HUES48 (cell line): ENCODE results near the gene PTPRN2.

Experiments used
- H3K27ac ChIP-seq: one replicate; pipeline ENCODE4 v1.7.0; 2013; ENCODE audit warnings: low read depth, low read length, inconsistent platforms
- H3K27me3 ChIP-seq: 2 replicates; pipeline ENCODE4 v1.6.1; 2013; ENCODE audit warnings: mild to moderate bottlenecking, low read length; ENCODE audit not compliant: control insufficient read depth, insufficient read depth
- H3K36me3 ChIP-seq: 2 replicates; pipeline ENCODE4 v1.6.1; 2013; ENCODE audit warnings: low read length; ENCODE audit not compliant: control insufficient read depth, insufficient read depth
- H3K4me1 ChIP-seq: 2 replicates; pipeline ENCODE4 v1.6.1; 2013; ENCODE audit warnings: mild to moderate bottlenecking, low read length; ENCODE audit not compliant: control insufficient read depth, insufficient read depth
- H3K4me3 ChIP-seq: 2 replicates; pipeline ENCODE4 v1.5.1; 2013; ENCODE audit warnings: mild to moderate bottlenecking, low read depth, low read length
- H3K9ac ChIP-seq: 2 replicates; pipeline ENCODE4 v1.6.1; 2013; ENCODE audit warnings: mild to moderate bottlenecking, low read depth, low read length, moderate library complexity
- H3K9me3 ChIP-seq: 2 replicates; pipeline ENCODE4 v1.6.1; 2013; ENCODE audit warnings: low read length; ENCODE audit not compliant: control insufficient read depth, insufficient read depth

PTPRN2 gene

DNA sequence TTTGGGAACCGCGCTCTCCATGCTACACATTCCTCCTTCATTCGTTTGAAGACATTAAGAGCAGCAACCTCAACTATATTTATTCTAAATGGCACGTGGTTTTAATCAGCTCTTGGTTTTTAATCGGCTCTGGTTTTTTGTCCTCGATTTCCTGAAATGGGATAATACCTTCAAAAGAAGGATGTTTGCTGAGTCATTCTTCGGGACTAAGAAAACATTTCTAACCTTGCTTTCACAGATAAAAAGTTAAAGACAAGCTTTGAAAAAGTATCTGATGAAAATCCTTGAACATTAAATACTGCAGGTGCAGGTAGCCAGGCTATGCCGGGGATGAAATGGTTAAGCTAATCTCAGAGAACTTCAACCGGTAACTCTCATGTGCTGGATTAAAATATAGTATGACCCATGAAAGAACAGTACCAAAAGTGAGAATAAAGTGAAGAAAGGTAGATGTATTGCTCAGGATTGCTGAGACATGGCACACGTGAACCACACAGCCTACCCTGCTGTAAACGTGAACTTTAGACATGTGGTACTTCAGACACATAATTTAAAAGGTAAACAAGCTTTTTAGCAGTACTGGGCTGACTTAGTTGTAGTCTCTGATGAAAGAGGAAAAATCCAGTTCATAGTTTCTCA is 89.1 kb downstream of the PTPRN2 start:
- Histone ChIP-seq H3K27ac (no peak overlapping the region), H3K27me3 (no peaks in the 10 kb centered on the region), H3K9ac (no peak overlapping the region), H3K9me3 (no peaks in the 10 kb centered on the region), H3K4me3 (no peak overlapping the region), H3K4me1 (peaks cover 33% of the 10 kb centered on the region), H3K36me3 (no peaks in the 10 kb centered on the region)

DNA sequence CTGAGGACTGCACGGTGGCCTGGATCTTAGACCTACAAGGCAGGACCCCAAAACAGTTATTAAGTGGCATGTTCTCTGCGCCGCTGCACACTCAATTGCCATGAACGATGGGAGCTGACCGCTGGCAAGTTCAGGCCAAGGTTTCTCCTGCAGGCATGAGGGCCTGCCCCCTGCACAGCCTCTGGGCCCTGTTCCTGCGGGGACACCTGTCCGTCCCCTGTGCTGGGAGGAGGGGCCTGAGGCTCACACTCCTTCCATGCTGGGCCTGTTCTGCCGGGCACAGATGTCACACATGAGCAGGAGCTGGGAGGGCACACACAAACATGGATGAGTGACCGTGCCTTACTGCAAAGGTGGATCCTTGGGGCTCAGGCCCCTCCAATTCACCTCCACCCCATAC is 90.0 kb downstream of the PTPRN2 start:
- peaks cover 33% of the 10 kb centered on the region for H3K4me1 ChIP-seq
- H3K4me3 ChIP-seq, result no peak overlapping the region
- H3K9me3 ChIP-seq, result no peaks in the 10 kb centered on the region
- H3K27me3 ChIP-seq, result no peaks in the 10 kb centered on the region
- no peaks in the 10 kb centered on the region for H3K36me3 ChIP-seq
- H3K27ac ChIP-seq, result no peak overlapping the region
- no peak overlapping the region for H3K9ac ChIP-seq

DNA sequence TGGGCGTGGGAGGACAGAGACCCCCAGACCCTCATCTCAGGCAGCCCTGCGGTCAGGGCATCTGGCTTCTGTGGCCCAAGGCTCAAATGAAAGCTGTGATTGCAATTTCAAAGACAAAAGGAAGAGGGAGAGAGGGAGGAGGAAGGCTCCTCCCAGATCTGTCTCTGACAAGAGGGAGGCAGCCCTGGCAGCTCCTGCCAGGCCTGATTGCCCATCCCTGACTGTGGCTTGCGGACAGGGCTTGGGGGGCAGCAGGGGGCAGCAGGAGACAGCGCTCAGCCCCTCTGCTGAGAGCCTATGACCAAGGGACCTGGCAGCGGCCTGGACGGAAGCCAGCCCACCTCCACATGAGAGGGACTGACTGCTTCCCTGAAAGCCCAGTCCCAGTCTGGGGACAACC is 91.8 kb downstream of the PTPRN2 start:
- no peaks in the 10 kb centered on the region for H3K9me3 ChIP-seq
- peak overlapping the region; percentile 40 for H3K27ac ChIP-seq
- peak overlapping the region; percentile 27 for H3K4me3 ChIP-seq
- H3K36me3 ChIP-seq, result no peaks in the 10 kb centered on the region
- H3K27me3 ChIP-seq, result no peaks in the 10 kb centered on the region
- H3K9ac ChIP-seq, result no peak overlapping the region
- H3K4me1 ChIP-seq, result peaks cover 28% of the 10 kb centered on the region

DNA sequence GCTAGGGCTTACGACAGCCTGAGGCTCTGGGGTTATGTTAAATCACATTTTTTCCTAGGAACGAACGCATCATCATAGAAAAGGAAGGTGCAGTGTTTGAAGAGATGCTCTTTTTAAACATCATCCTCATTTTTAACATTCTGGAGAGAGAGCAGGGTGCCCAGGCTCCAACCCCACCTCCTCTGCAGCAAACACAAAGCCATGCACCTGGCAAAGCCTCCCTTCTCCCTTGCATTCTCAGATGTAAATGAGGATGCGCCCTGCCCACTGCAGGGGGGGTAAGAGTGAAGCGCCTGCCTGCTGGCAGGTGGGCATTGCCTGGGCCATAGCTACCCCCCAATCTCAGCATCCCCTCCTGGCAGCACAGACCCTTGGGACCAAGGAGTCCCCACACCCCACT is 92.4 kb downstream of the PTPRN2 start:
- Histone ChIP-seq H3K4me3 (peak overlapping the region; percentile 27), H3K4me1 (peaks cover 22% of the 10 kb centered on the region), H3K9ac (no peak overlapping the region), H3K36me3 (no peaks in the 10 kb centered on the region), H3K27me3 (no peaks in the 10 kb centered on the region), H3K9me3 (no peaks in the 10 kb centered on the region), H3K27ac (peak overlapping the region; percentile 40)

DNA sequence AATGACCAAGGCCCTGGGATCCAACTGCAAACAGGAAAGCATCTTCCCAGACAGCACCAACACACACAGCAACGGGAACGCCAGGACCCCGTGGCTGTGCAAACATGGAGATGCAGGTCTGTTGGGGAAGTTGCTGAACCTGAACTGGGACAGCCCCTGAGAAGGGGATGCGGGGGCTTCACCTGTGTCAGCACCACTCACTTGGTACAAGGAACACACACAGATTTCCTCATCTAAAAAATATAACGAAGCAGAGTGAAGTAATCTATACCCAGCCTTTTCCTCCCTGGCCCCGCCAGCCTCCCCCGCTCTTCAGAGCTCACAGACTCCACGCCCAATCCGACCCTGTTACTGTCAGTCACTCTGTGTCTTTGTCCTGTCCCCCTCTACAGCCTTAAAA is 93.0 kb downstream of the PTPRN2 start:
- H3K36me3 ChIP-seq, result no peaks in the 10 kb centered on the region
- no peaks in the 10 kb centered on the region for H3K27me3 ChIP-seq
- H3K4me3 ChIP-seq, result no peak overlapping the region
- H3K27ac ChIP-seq, result no peak overlapping the region
- peaks cover 19% of the 10 kb centered on the region for H3K4me1 ChIP-seq
- H3K9me3 ChIP-seq, result no peaks in the 10 kb centered on the region
- H3K9ac ChIP-seq, result no peak overlapping the region

DNA sequence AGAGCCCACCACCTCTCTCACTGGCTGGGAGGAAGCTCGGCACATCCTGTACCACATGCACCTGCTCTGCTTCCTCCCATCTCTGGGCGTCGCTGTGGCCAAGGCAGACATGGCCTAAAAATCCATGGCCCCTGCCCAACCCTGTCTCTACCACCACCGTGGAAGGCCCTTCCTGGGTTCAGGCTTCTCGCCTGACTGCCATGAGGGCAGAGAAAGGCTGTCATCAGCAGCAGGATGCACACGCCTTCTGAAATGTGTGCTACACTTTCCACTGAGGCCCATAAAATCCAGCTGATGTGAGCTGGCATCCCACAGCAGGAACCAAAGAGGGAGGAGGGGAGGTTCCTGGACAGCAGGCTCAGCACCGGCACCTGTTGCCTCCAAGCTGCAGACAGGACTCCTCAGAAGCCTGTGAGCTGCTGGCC is 93.4 kb downstream of the PTPRN2 start:
- Histone ChIP-seq H3K27me3 (no peaks in the 10 kb centered on the region), H3K4me1 (peaks cover 19% of the 10 kb centered on the region), H3K27ac (no peak overlapping the region), H3K36me3 (no peaks in the 10 kb centered on the region), H3K9ac (no peak overlapping the region), H3K9me3 (no peaks in the 10 kb centered on the region), H3K4me3 (no peak overlapping the region)

DNA sequence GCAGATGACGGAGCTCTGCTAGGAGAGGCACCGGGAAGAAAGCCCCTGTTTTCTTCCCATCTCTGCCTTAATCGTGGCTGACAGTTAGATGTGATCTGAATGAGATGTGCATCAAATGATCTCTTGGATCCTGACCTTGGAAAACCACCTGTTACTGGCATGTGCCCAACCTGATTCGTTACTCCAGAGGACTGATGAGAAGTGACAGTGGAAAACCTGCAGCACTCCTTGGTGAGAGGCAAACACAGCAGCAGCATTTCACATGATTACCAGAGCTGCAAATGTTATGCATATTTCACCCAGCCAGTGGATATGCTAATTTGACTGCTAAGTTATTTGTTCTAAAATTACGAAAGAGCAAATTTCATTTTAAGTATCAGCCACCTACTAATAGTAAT is 95.3 kb downstream of the PTPRN2 start:
- no peaks in the 10 kb centered on the region for H3K36me3 ChIP-seq
- no peak overlapping the region for H3K27ac ChIP-seq
- peaks cover 19% of the 10 kb centered on the region for H3K4me1 ChIP-seq
- no peaks in the 10 kb centered on the region for H3K9me3 ChIP-seq
- no peaks in the 10 kb centered on the region for H3K27me3 ChIP-seq
- no peak overlapping the region for H3K4me3 ChIP-seq
- H3K9ac ChIP-seq, result no peak overlapping the region

DNA sequence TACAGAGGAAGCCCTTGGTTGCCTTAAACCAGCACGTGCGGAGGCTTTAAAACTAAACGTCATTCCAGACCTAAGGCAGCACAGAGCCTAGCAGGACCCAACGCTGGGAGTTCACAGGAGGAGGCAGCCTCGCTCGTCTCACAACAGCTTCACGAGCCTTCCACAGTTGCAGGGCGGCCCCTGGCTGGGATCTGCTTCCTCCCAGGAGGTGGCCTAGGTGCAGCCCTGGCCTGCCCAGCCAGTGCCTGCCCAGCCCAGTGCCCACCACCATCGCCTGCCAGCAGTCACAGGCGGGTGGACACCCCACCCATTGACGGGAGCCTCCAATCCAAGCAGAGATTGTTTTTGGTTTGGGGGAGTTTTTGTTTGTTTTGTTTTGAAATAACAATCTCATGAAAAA is 96.5 kb downstream of the PTPRN2 start:
- no peaks in the 10 kb centered on the region for H3K36me3 ChIP-seq
- no peaks in the 10 kb centered on the region for H3K9me3 ChIP-seq
- H3K27ac ChIP-seq, result no peak overlapping the region
- peaks cover 19% of the 10 kb centered on the region for H3K4me1 ChIP-seq
- H3K4me3 ChIP-seq, result no peak overlapping the region
- no peak overlapping the region for H3K9ac ChIP-seq
- H3K27me3 ChIP-seq, result no peaks in the 10 kb centered on the region

DNA sequence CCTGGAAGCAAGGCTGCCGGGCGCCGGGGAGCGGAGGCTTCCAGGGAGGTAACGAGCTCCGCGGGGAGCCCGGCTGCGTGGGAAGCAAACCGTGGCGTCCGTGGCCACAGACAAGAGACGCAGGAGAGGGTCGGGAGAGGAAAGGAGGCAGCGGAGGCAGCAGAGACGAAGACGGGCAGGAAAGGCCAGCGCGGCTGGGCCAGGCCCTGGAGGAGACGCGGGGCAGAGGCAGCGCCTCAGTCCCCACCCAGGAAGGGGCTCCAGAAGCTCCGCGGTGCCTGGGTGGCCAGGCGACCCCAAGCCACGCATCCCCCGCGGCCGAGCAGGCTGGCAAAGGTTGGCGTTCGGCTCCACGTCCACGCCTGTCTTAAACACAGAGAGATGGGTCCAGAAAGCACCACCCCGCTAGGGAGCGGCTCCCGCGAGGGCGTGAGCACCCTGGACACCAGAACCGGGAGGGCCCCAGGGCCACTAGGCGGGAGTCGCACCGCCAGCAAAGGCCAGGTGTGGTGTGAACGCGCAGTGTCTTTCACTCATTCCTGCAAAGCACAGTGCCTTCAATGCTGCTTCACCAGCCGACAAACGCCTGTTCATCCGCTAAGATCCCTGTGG is 97.3 kb downstream of the PTPRN2 start:
- no peaks in the 10 kb centered on the region for H3K36me3 ChIP-seq
- H3K27me3 ChIP-seq, result no peaks in the 10 kb centered on the region
- H3K4me3 ChIP-seq, result no peak overlapping the region
- no peak overlapping the region for H3K27ac ChIP-seq
- H3K9ac ChIP-seq, result no peak overlapping the region
- H3K4me1 ChIP-seq, result peaks cover 12% of the 10 kb centered on the region
- H3K9me3 ChIP-seq, result no peaks in the 10 kb centered on the region

DNA sequence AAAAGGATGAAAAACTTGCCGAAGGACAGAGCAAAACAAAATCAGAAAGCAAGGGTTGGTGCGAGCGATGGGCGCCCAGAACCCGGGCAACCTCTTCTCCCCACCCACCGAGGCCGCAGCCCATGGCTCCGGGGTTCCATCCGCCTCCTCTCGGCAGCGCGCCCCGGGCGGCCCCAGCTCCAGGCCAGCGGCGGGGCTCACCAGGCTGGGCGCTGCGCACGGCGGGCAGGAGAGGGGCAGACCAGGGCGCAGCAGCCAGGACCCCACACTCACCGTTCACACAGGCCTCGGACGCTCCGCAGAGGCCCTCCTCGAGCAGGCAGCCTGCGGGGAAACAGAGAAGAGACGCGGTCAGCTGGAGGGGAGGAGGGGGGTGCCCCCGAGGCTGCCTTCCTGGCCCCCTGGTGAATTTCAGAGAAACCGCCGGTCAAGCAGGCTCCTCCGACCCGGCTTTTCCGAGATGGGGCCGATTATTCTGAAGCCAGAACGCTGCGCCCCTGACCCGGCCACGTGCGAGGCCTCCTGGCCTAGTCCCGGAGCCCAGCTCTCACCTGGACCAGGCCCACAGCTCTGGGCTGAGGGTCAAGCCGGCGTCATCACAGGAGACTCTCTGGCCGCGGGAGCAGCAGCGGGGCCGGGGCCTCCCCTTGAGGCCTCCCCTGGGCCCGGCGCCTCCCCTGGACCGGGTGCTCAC is 98.0 kb downstream of the PTPRN2 start:
- Histone ChIP-seq H3K36me3 (no peaks in the 10 kb centered on the region), H3K9ac (no peak overlapping the region), H3K4me3 (no peak overlapping the region), H3K4me1 (peaks cover 5% of the 10 kb centered on the region), H3K9me3 (no peaks in the 10 kb centered on the region), H3K27me3 (no peaks in the 10 kb centered on the region), H3K27ac (no peak overlapping the region)

DNA sequence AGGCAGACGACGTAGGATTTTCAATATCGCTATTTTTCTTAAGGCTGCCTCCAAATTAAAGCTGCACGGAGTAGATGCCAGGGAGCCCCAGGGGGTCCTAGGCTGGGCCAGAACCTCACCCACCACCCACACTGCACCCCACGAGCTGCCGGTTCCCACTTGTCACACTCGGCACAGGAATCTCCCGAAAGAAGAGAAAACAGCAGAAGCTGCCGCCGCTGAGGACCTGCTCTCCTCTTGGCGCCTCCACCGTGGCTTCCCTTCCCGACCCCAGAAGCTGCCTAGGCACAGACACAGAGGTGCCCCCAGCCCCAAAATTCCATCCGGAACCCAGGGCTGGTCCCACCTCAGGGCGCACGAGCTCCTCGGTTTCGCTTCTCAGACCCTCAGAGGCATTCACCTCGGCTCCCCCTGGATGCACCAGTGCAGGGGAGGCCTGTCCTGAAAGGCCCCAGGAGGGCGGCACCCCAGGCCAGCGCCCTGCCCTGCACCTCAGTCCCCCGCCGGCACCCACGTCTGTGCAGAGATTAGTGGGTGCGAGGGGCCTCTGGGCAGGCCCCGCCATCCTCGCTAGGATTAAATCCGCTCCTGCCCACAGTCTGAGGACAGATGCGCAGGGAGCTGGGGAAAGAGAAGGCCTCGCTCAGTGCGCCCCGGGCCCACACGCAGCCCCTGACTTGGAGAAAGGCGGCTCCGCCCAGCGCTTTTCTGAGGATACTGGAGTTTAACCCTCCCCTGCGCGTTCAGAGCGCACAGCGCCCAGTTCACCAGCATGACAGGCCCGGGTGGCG is 99.2 kb downstream of the PTPRN2 start:
- H3K9me3 ChIP-seq, result no peaks in the 10 kb centered on the region
- no peaks in the 10 kb centered on the region for H3K27me3 ChIP-seq
- H3K27ac ChIP-seq, result no peak overlapping the region
- no peak overlapping the region for H3K9ac ChIP-seq
- no peaks in the 10 kb centered on the region for H3K4me1 ChIP-seq
- no peak overlapping the region for H3K4me3 ChIP-seq
- no peaks in the 10 kb centered on the region for H3K36me3 ChIP-seq
